Measurements from ENCODE around the gene CASK.

GRCh38 chrX:41693024-41693423, 230.3 kb downstream of the CASK start:
- TF ChIP-seq CTCF (IDR thresholded peaks at IDR 0.05) (no peak), POLR2A (IDR thresholded peaks at IDR 0.05) (no peak), EP300 (IDR thresholded peaks at IDR 0.05) (no peak), POLR2AphosphoS5 (IDR thresholded peaks at IDR 0.05) (no peak)

All from stomach (tissue), 4 donors.